Measurements from ENCODE around the gene C4orf51. TPM values are rescaled to one million over a fixed set of nuclear protein-coding genes. Genes with fewer than 3 reads are reported as not detected.

The C4orf51 gene
- total and polyA plus RNA-seq, 7 donors = not detected

DNA sequence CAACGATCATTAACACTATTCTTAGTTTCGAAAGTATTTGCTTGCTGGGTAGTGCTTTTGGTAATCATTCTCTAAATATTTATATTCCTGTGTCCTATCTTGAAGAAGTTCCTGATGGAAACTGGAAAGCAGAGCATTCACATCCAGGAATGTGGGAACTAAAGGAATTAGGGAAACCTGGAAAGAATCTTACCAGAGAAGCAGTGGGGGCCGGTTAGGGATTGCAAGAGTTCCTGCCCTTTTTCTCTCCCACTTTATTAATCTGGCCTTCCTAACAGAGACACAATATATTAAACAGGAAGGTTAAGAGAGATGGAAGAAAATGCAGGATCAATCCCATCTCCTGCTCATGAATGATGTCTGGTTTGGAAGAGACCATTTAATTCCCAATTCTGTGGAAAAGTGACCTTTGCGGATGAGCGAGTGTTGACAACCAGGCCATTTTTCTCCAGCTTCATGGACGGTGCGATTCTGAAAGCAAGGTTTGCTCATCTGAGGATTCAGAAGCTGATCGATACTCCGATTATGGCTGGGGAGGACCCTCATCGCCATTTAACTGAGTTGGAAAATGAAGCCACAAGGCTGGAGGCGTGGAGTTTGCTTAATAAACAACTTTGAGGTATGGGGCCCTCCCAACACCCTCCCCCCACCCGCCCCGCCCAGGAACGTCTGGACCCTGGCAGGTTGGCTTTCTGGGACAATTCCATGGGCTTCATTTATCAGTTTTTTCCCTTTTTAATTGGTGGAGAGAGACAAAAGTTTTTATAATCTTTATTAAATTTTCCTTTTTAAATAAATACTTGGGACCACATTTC lies 52.3 kb downstream of the C4orf51 start:
- TF ChIP-seq, protein P1, sequence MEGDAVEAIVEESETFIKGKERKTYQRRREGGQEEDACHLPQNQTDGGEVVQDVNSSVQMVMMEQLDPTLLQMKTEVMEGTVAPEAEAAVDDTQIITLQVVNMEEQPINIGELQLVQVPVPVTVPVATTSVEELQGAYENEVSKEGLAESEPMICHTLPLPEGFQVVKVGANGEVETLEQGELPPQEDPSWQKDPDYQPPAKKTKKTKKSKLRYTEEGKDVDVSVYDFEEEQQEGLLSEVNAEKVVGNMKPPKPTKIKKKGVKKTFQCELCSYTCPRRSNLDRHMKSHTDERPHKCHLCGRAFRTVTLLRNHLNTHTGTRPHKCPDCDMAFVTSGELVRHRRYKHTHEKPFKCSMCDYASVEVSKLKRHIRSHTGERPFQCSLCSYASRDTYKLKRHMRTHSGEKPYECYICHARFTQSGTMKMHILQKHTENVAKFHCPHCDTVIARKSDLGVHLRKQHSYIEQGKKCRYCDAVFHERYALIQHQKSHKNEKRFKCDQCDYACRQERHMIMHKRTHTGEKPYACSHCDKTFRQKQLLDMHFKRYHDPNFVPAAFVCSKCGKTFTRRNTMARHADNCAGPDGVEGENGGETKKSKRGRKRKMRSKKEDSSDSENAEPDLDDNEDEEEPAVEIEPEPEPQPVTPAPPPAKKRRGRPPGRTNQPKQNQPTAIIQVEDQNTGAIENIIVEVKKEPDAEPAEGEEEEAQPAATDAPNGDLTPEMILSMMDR (IDR thresholded peaks at IDR 0.05) = no peak
- H3K36me3 ChIP-seq (ENCODE audit: insufficient read depth in 1 of 2, low read depth in 1 of 2) = no peaks in the 10 kb centered on the region
- H3K9me3 ChIP-seq = no peaks in the 10 kb centered on the region
- no peaks in the 10 kb centered on the region for H3K27me3 ChIP-seq (ENCODE audit: insufficient read depth in 3 of 3, low read length in 2 of 3)
- H3K4me3 ChIP-seq = peak overlapping the region; percentile 68
- no peak for ATAC-seq
- DNase-seq = no peak
- WGBS, 3 donors = 47 to 60% (median 55%) methylated on average over 14 of the region's 14 CpGs
- intact Hi-C loops (cut with DNase I) = loop anchor here (2.0 to 10.0 kb wide), 4 partner anchors 115 to 550 kb away; partner anchors contain the start of genes MMAA (in 1 of the 2), OTUD4 (in 1 of the 2) and ZNF827 (in 1 of the 2)
- peaks cover 40% of the 10 kb centered on the region for H3K4me1 ChIP-seq
- peak overlapping the region; percentile 98 for H3K27ac ChIP-seq

DNA sequence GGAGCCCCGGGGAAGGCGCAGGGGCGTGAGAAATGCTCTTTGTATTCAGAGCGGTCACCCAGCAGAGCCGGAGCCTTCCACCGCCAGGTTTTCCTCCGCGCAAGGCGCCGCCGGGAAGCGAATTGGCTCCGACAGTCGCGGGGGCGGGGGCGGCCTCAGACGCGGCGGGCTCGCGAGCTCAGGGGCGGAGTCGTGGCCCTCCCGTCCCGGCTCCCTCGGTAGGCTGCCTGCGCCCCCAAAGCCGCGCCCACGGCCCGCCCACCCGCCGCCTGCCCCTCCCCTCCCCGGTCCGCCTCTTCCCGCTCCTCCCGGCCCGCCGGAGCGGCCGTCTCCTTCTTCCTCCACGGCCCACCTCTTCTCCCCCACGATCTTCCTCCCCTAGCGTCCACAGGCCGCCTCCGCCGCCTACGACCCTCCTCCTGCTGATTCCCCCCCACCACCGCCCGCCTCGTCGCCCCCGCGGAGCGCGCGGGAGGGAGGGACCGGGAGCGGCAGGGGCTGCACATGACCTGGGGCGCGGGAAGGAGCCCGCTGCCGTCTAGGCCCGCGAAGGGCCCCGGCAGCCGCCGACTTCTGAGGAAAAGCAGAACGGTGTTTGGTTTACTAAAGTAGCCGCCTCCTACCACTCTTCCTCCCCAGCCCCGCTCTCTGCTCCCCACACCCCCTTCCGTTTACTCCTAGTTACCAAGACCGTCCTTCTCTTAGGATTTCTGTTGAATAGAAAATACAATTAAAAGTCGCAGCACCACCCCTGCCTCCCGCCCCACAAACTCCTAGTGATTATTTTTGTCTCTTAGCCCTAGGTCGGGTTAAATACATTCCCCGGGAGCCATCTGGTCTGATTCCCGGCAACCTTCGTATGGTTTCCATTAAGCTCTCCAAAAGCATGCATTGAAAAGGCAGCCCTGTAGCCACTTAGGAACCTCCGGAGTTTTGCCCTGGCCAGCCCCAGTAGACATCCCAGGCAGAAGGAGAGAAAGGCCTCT lies 53.2 kb downstream of the C4orf51 start:
- intact Hi-C loops (cut with DNase I) = loop anchor here (1.0 to 10.0 kb wide), 6 partner anchors 53 to 551 kb away; partner anchors contain the start of genes MMAA (in 2 of the 2), C4orf51 (in 1 of the 2), OTUD4 (in 1 of the 2) and ZNF827 (in 1 of the 2)

DNA sequence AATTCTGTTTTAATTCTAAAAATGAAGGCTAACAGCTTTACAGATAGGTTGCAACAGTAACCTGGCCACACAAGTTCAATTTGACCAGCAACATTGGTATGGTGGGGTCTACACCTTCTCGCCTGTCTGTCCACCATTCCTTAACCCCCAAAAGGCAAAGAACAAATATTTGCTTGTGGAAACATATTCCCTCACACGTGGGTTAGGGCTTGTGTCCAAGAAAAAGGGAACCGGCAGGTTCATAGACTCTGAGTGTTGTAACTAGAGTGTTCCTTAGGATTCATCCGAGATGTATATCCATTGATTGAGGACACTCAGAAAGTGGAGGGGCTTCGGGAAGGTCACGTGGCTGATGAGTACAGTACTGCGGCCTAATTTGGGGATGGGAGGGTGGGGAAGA lies 54.1 kb downstream of the C4orf51 start:
- DNase-seq (no peak), ATAC-seq (no peak)
- intact Hi-C loops (cut with DNase I) = loop anchor here (5.0 to 10.0 kb wide), 3 partner anchors 117 to 552 kb away; partner anchors contain the start of genes MMAA (in 1 of the 2), OTUD4 (in 1 of the 2) and ZNF827 (in 1 of the 2)
- Histone ChIP-seq H3K4me3 (peak overlapping the region; percentile 68), H3K4me1 (peaks cover 40% of the 10 kb centered on the region), H3K27me3 (ENCODE audit: insufficient read depth in 3 of 3, low read length in 2 of 3) (no peaks in the 10 kb centered on the region), H3K9me3 (no peaks in the 10 kb centered on the region), H3K27ac (peak overlapping the region; percentile 98), H3K36me3 (ENCODE audit: insufficient read depth in 1 of 2, low read depth in 1 of 2) (no peaks in the 10 kb centered on the region)
- TF ChIP-seq, protein P1 (IDR thresholded peaks at IDR 0.05) = no peak
- WGBS, 3 donors = 68 to 79% (median 72%) methylated on average over 7 of the region's 7 CpGs

More for the DNA sequence above, 53.2 kb downstream of the C4orf51 start:
- H3K9me3 ChIP-seq = no peaks in the 10 kb centered on the region
- H3K36me3 ChIP-seq (ENCODE audit: insufficient read depth in 1 of 2, low read depth in 1 of 2) = no peaks in the 10 kb centered on the region
- ATAC-seq = peak; percentile 66 to 78 (median 69)
- 1 to 2% (median 1%) methylated on average over 27 to 81 of the region's 81 CpGs for WGBS, 3 donors
- H3K4me3 ChIP-seq = peak overlapping the region; percentile 68
- peak; percentile 97 for DNase-seq
- peaks cover 40% of the 10 kb centered on the region for H3K4me1 ChIP-seq
- H3K27me3 ChIP-seq (ENCODE audit: insufficient read depth in 3 of 3, low read length in 2 of 3) = no peaks in the 10 kb centered on the region
- TF ChIP-seq, protein P1 (IDR thresholded peaks at IDR 0.05) = peak; percentile 11
- H3K27ac ChIP-seq = peak overlapping the region; percentile 98

DNA sequence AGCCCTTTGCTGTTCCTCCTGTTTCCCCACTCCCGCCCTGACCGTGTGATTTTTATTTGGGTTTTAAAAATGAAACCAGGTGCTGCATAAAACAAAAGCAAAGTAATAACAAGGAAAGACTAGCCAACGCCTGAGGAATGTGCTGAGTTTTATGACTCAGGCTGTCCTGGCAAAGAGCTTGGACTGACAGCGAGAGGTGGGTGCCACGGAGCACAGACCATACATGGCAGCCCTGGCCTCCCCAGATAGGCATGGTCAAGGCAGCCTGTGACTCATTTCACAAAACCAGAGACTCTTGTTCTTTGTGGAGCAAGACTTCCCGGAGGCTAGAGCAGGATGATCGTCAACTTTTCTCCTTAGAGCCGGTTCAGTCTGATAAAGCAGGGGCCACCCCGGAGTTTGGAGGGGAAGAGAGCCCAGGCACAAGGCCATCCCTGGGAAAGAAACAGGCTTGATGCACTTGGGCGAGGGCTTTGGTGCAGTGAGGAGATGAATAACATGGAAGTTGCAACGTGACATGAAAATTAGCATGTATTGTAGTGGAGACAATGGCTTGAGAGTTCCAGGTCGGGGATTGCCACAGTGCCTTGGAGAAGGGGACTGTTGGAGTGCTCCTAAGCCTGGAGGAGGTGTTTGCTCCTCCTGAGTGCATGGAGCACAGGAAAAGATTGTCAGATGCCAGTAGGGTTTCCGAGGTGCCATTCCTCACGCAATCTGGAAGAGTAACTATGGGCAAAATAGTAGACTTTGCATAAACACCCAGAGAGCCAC lies 54.8 kb downstream of the C4orf51 start:
- H3K27me3 ChIP-seq (ENCODE audit: insufficient read depth in 3 of 3, low read length in 2 of 3) = no peaks in the 10 kb centered on the region
- WGBS, 3 donors = 25 to 42% (median 28%) methylated on average over 14 of the region's 14 CpGs
- peaks cover 40% of the 10 kb centered on the region for H3K4me1 ChIP-seq
- H3K36me3 ChIP-seq (ENCODE audit: insufficient read depth in 1 of 2, low read depth in 1 of 2) = no peaks in the 10 kb centered on the region
- DNase-seq = peak; percentile 79 to 91
- H3K9me3 ChIP-seq = no peaks in the 10 kb centered on the region
- TF ChIP-seq, protein P1 (IDR thresholded peaks at IDR 0.05) = no peak
- intact Hi-C loops (cut with DNase I) = loop anchor here (5.0 to 10.0 kb wide), 5 partner anchors 83 to 552 kb away; partner anchors contain the start of genes MMAA (in 1 of the 2), OTUD4 (in 1 of the 2), SMAD1 (in 1 of the 2) and ZNF827 (in 1 of the 2)
- peak; percentile 63 to 79 (median 74) for ATAC-seq
- peak overlapping the region; percentile 98 for H3K27ac ChIP-seq
- peak overlapping the region; percentile 15 for H3K4me3 ChIP-seq
